K562 (cell line): Measurements from ENCODE around the gene CENPX. TPM values are rescaled to one million over a fixed set of nuclear protein-coding genes. Genes with fewer than 3 reads are reported as not detected.

Experiments
- ATAC-seq: fragments of 200-7000 bp; cut with Tn5 transposase; 3 replicates; pipeline ENCODE4 v1.9.1; 2020; ENCODE audit warnings: moderate library complexity
- BruUV-seq: library from RNA; stranded (reverse); fragments of 400-500 nt; replicated peaks from 2 replicates; lab custom pipeline; 2021; lab: Mats Ljungman, UMichigan
- CTCF ChIA-PET: fragments of 300-600 bp; formaldehyde crosslinking; extraction: SDS; loops from one replicate; lab custom pipeline; 2021; ENCODE audit warnings: low intra/inter-chr PET ratio; lab: Yijun Ruan, JAX
- POLR2A ChIA-PET: fragments of 300-600, 350-650 bp; sonication (Branson Sonifier 250); formaldehyde crosslinking; extraction: SDS; loops from one replicate; lab custom pipeline; 2021; ENCODE audit warnings: antibody characterized with exemption, inconsistent platforms; lab: Yijun Ruan, JAX
- DNase-seq, 4 experiments: peaks; one replicate each; pipeline versions ENCODE4 v3.0.0 to v3.0.0-alpha.2; 2011 to 2018; ENCODE audit warnings: low spot score in 3 of 4, mixed read lengths in 3 of 4; ENCODE audit errors: extremely low read depth in 1 of 4
- FAIRE-seq: peaks from 2 replicates; lab custom pipeline; 2011; peaks lifted over from hg19 to GRCh38; lab: Jason Lieb, UNC
- H2AFZ ChIP-seq: 2 replicates; pipeline ENCODE4 v1.6.0; 2011; ENCODE audit warnings: low read depth, low read length, control low read depth, inconsistent platforms
- H3K27ac ChIP-seq: fragments of 200-600 bp; 3 replicates; pipeline ENCODE4 v1.8.0; 2011; ENCODE audit warnings: low read depth, mild to moderate bottlenecking, control low read depth, inconsistent platforms, low read length, moderate library complexity, mixed read lengths; ENCODE audit errors: extremely low read depth
- H3K27me3 ChIP-seq, 2 experiments: fragments of 300-600 bp in 1 of 2; 2 replicates in 1 of 2; 3 replicates in 1 of 2; pipeline versions ENCODE4 v1.6.0 to v1.8.0; 2011; ENCODE audit warnings: inconsistent platforms in 2 of 2, low read length in 2 of 2, mild to moderate bottlenecking in 1 of 2, mixed read lengths in 1 of 2, moderate library complexity in 1 of 2; ENCODE audit not compliant: control insufficient read depth in 2 of 2, insufficient read depth in 2 of 2
- H3K36me3 ChIP-seq: fragments of 300-600 bp; 3 replicates; pipeline ENCODE4 v1.8.0; 2011; ENCODE audit warnings: mild to moderate bottlenecking, low read length, inconsistent platforms; ENCODE audit not compliant: control insufficient read depth, insufficient read depth
- H3K4me1 ChIP-seq, 2 experiments: fragments of 200-600 bp in 1 of 2; replicated peaks in 1 of 2; 2 replicates in 1 of 2; 3 replicates in 1 of 2; pipeline versions ENCODE4 v1.5.1 to v1.8.0; 2011; ENCODE audit warnings: inconsistent platforms in 2 of 2, low read length in 2 of 2, mild to moderate bottlenecking in 1 of 2, mixed read lengths in 1 of 2, moderate library complexity in 1 of 2; ENCODE audit not compliant: control insufficient read depth in 2 of 2, insufficient read depth in 2 of 2
- H3K4me2 ChIP-seq: 2 replicates; pipeline ENCODE4 v1.6.1; 2011; ENCODE audit warnings: low read length, control low read depth, inconsistent platforms, mixed read lengths; ENCODE audit not compliant: insufficient read depth
- H3K4me3 ChIP-seq: fragments of 200-600 bp; sonication (generic), shearing (Covaris generic); 2 replicates; pipeline ENCODE4 v1.5.1; 2016; ENCODE audit warnings: control low read depth, inconsistent platforms
- H3K79me2 ChIP-seq: fragments of 200-600 bp; 3 replicates; pipeline ENCODE4 v1.8.0; 2011; ENCODE audit warnings: low read length, inconsistent platforms; ENCODE audit not compliant: control insufficient read depth, insufficient read depth
- H3K9ac ChIP-seq, 2 experiments: 2 replicates each; pipeline versions ENCODE4 v1.6.0 to v1.6.1; 2011; ENCODE audit warnings: low read depth in 2 of 2, low read length in 2 of 2, control low read depth in 1 of 2, inconsistent platforms in 1 of 2, mild to moderate bottlenecking in 1 of 2, mixed read lengths in 1 of 2; ENCODE audit not compliant: insufficient read depth in 1 of 2
- H3K9me1 ChIP-seq: one replicate; pipeline ENCODE4 v1.6.0; 2011; ENCODE audit warnings: inconsistent platforms, mild to moderate bottlenecking, low read length, moderate library complexity; ENCODE audit not compliant: control insufficient read depth, insufficient read depth
- H3K9me3 ChIP-seq: replicated peaks from 2 replicates; pipeline ENCODE4 v1.5.1; 2011; ENCODE audit warnings: low read depth, low read length, inconsistent platforms; ENCODE audit not compliant: control insufficient read depth, insufficient read depth
- H4K20me1 ChIP-seq: replicated peaks from 2 replicates; pipeline ENCODE4 v1.6.1; 2011; ENCODE audit warnings: low read length, inconsistent platforms, mixed read lengths; ENCODE audit not compliant: control insufficient read depth, insufficient read depth
- ATF7 ChIP-seq: fragments of 450-650 bp; IDR thresholded peaks from 2 replicates; pipeline ENCODE4 v1.7.1; 2014; ENCODE audit warnings: mild to moderate bottlenecking, moderate library complexity
- CHD4 ChIP-seq: fragments of 200-600 bp; sonication (generic); IDR thresholded peaks from 3 replicates; pipeline ENCODE4 v1.6.1; 2012; ENCODE audit warnings: low read depth, mild to moderate bottlenecking, mixed read lengths, low read length, inconsistent platforms; ENCODE audit not compliant: insufficient read depth, insufficient replicate concordance, poor library complexity, severe bottlenecking
- ELF1 ChIP-seq: fragments of 200-800 bp; sonication (Bioruptor generic); IDR thresholded peaks from 2 replicates; pipeline ENCODE4 v1.6.1; 2016; ENCODE audit warnings: missing genetic modification characterization, missing compliant biosample characterization
- EP400 ChIP-seq: fragments of 450-650 bp; IDR thresholded peaks from 2 replicates; pipeline ENCODE4 v1.6.1; 2017; ENCODE audit warnings: antibody characterized with exemption, mild to moderate bottlenecking, moderate library complexity
- LEF1 ChIP-seq: fragments of 450-650 bp; IDR thresholded peaks from 2 replicates; pipeline ENCODE4 v1.6.1; 2016; ENCODE audit warnings: mild to moderate bottlenecking
- MTF1 ChIP-seq: fragments of 250-450 bp; sonication (Bioruptor Pico); IDR thresholded peaks from 2 replicates; pipeline ENCODE4 v1.9.0; 2021; ENCODE audit warnings: moderate library complexity, mild to moderate bottlenecking, inconsistent platforms, borderline replicate concordance
- NR2C2 ChIP-seq, 2 experiments: fragments of 200-800 bp in 1 of 2; sonication (Bioruptor generic) in 1 of 2; sonication (generic) in 1 of 2; formaldehyde crosslinking in 1 of 2; IDR thresholded peaks; 2 replicates each; pipeline versions ENCODE4 v1.6.1 to v1.8.0; 2016 to 2022; ENCODE audit warnings: mild to moderate bottlenecking in 1 of 2, missing compliant biosample characterization in 1 of 2, missing genetic modification characterization in 1 of 2, missing genetic modification reagents in 1 of 2
- NRF1 ChIP-seq, 2 experiments: fragments of 450-650 bp; IDR thresholded peaks in 1 of 2; conservative IDR thresholded peaks in 1 of 2; 2 replicates each; pipeline ENCODE4 v1.6.1; 2014; ENCODE audit warnings: mild to moderate bottlenecking in 2 of 2
- PCBP1 ChIP-seq: fragments of 200-400 bp; formaldehyde crosslinking; IDR thresholded peaks from 2 replicates; pipeline ENCODE4 v1.6.1; 2018; ENCODE audit warnings: mild to moderate bottlenecking, low read depth, low read length; ENCODE audit not compliant: poor library complexity, severe bottlenecking
- PHF8 ChIP-seq: fragments of 200-600 bp; sonication (generic); IDR thresholded peaks from 2 replicates; pipeline ENCODE4 v1.6.1; 2012; ENCODE audit warnings: mixed run types, mild to moderate bottlenecking, inconsistent platforms, low read length, moderate library complexity, borderline replicate concordance
- SIN3B ChIP-seq: fragments of 450-650 bp; IDR thresholded peaks from 2 replicates; pipeline ENCODE4 v1.6.1; 2017; ENCODE audit warnings: low read depth, mild to moderate bottlenecking, moderate library complexity
- TOE1 ChIP-seq, 2 experiments: fragments of 450-650 bp in 1 of 2; sonication (generic) in 1 of 2; formaldehyde crosslinking in 1 of 2; IDR thresholded peaks; 2 replicates each; pipeline versions ENCODE4 v1.7.1 to v1.8.0; 2016 to 2022; ENCODE audit warnings: borderline replicate concordance in 2 of 2, mild to moderate bottlenecking in 2 of 2, antibody characterized with exemption in 1 of 2, inconsistent platforms in 1 of 2, low read depth in 1 of 2, missing genetic modification reagents in 1 of 2, moderate library complexity in 1 of 2
- ZBTB33 ChIP-seq: sonication (generic); formaldehyde crosslinking; IDR thresholded peaks from 2 replicates; pipeline ENCODE4 v1.8.1; 2023; ENCODE audit warnings: mild to moderate bottlenecking, missing genetic modification reagents
- ZNF24 ChIP-seq: fragments of 450-650 bp; IDR thresholded peaks from 2 replicates; pipeline ENCODE4 v1.6.1; 2016
- ZNF263 ChIP-seq: sonication (generic); formaldehyde crosslinking; IDR thresholded peaks from 2 replicates; pipeline ENCODE4 v1.8.0; 2022; ENCODE audit warnings: mild to moderate bottlenecking, missing genetic modification reagents, borderline replicate concordance
- ZNF76 ChIP-seq: fragments of 250-450 bp; sonication (Bioruptor Pico); IDR thresholded peaks from 2 replicates; pipeline ENCODE4 v1.4.0; 2020; ENCODE audit warnings: mild to moderate bottlenecking, moderate library complexity, borderline replicate concordance
- ZNF830 ChIP-seq: fragments of 250-450 bp; sonication (Bioruptor Pico); IDR thresholded peaks from 2 replicates; pipeline ENCODE4 v1.5.0; 2021; ENCODE audit warnings: mild to moderate bottlenecking
- WGBS: fragments of 100-300 bp; shearing (Covaris generic); methylation state at CpG from one replicate; pipeline ENCODE4 v1.1.6; 2016; ENCODE audit warnings: low coverage, mixed read lengths; ENCODE audit not compliant: insufficient coverage; ENCODE audit errors: missing lambda C conversion rate; 5-methylcytosine and 5-hydroxymethylcytosine counted together
- in situ Hi-C: fragments of 300-500 bp; cut with MboI; formaldehyde crosslinking; loops from 4 replicates; pipeline ENCODE4 v1.15.0; 2018; ENCODE audit warnings: inconsistent platforms, mixed read lengths
- intact Hi-C: fragments of 100-400 bp; cut with micrococcal nuclease; formaldehyde crosslinking; loops from 2 replicates; pipeline ENCODE4 v1.14.2; 2022
- polyA plus RNA-seq, 8 experiments: library from polyadenylated mRNA; depleted of rRNA in 4 of 8; stranded (reverse) in 5 of 8; unstranded in 3 of 8; fragments of >200 nt; fragmentation: Nextera tagmentation in 2 of 8; fragmentation: Illumina TruSeq in 1 of 8; extraction: Ambion mirVana in 2 of 8; extraction: Trizol in 1 of 8; gene quantifications; 2 replicates each; pipeline versions ENCODE4 v1.2.1 to v1.2.3, GENCODE V29; 2011 to 2014; ENCODE audit warnings: inconsistent platforms in 1 of 8, missing spikeins in 1 of 8
- total RNA-seq, 7 experiments: library from RNA; depleted of rRNA in 6 of 7; stranded (reverse); fragments of >200 nt in 6 of 7; fragmentation: Illumina TruSeq in 2 of 7; extraction: Trizol in 2 of 7; gene quantifications; 2 replicates each; pipeline versions ENCODE4 v1.2.1 to v1.2.3, GENCODE V29; 2011 to 2021; ENCODE audit warnings: low replicate concordance in 1 of 7

CENPX gene
- total and polyA plus RNA-seq, 9 of the 15 experiments (the other 6 are each of a cell fraction or from before 2014, with no cell fraction given), result 32.7 to 352 (median 127) TPM

GRCh38 chr17:82030470-82031302, 8.0 kb upstream of the CENPX start:
- Histone ChIP-seq H3K9me1 (peaks cover 2% of the 10 kb centered on the region), H3K36me3 (peaks cover 29% of the 10 kb centered on the region; the same call in 2 of the 3 replicates), H2AFZ (peak overlapping the region; percentile 92), H3K9ac (peak overlapping the region; percentile 57 to 88), H3K27me3 (no peaks in the 10 kb centered on the region), H4K20me1 (peaks cover 5% of the 10 kb centered on the region; the same call in 1 of the 2 replicates), H3K4me1 (peaks cover 17 to 87% of the 10 kb centered on the region in 2 experiments), H3K79me2 (peaks cover 24% of the 10 kb centered on the region), H3K4me3 (peak overlapping the region; percentile 74), H3K27ac (peak overlapping the region; percentile 78; the same call in 2 of the 3 replicates), H3K4me2 (peak overlapping the region; percentile 59), H3K9me3 (no peaks in the 10 kb centered on the region)
- intact Hi-C loops, result loop anchor here (1.0 to 10.0 kb wide), 4 partner anchors 7 to 314 kb away; partner anchors contain the start of genes FASN and LRRC45
- under 1% methylated on average over 64 of the region's 94 CpGs for WGBS
- in situ Hi-C loops, result loop anchor here (5.0 kb wide), 1 partner anchor 127 kb away; no protein-coding TSS in a partner anchor
- BruUV-seq, result no TSS peak
- peak; percentile 94 for FAIRE-seq
- ATAC-seq, result peak; percentile 80
- ChIA-PET POLR2A (interaction anchor here (0.6 to 1.4 kb wide), 10 partner anchors 23 to 241 kb away, joined by 3 to 9 read pairs (median 3); no protein-coding TSS in a partner anchor), CTCF (interaction anchor here (0.6 to 2.4 kb wide), 7 partner anchors 12 to 751 kb away, joined by 3 to 27 read pairs (median 3); partner anchors contain the start of gene FASN)
- DNase-seq, result peak; percentile 70 to 92 (median 76)
- TF ChIP-seq NR2C2 (CRISPR knock-in tag; IDR thresholded peaks at IDR 0.05), result peak; percentile 22; the same call in 1 of the 2 replicates
- no peak; the same call in 1 of the 2 replicates for TF ChIP-seq NR2C2 (tag; IDR thresholded peaks at IDR 0.05)
- peak; percentile 39; the same call in 1 of the 2 replicates for TF ChIP-seq TOE1 (IDR thresholded peaks at IDR 0.05; ENCODE audit: borderline replicate concordance)
- TF ChIP-seq TOE1 (CRISPR knock-in tag; IDR thresholded peaks at IDR 0.05; ENCODE audit: borderline replicate concordance, low read depth), result no peak
- peak; percentile 35; the same call in 1 of the 2 replicates for TF ChIP-seq PHF8
- TF ChIP-seq ZNF830 (CRISPR knock-in tag), result no peak
- TF ChIP-seq PCBP1, result peak; percentile 30
- peak; percentile 91 for TF ChIP-seq ZBTB33 (CRISPR knock-in tag)
- peak; percentile 48; the same call in 1 of the 2 replicates for TF ChIP-seq SIN3B
- 0 out of 2 replicates have a peak, but pooled peaks have one; percentile 21 for TF ChIP-seq LEF1
- TF ChIP-seq ZNF263 (CRISPR knock-in tag), result peak; percentile 54; the same call in 1 of the 2 replicates
- peak; percentile 42; the same call in 1 of the 2 replicates for TF ChIP-seq ATF7
- no peak for TF ChIP-seq MTF1 (CRISPR knock-in tag)
- no peak for TF ChIP-seq CHD4
- TF ChIP-seq ZNF76 (CRISPR knock-in tag), result 0 out of 2 replicates have a peak, but pooled peaks have one; percentile 34
- TF ChIP-seq ZNF24, result peak; percentile 34; the same call in 1 of the 2 replicates
- peak; percentile 26; the same call in 1 of the 2 replicates for TF ChIP-seq ELF1 (tag)
- peak; percentile 81 to 82 for TF ChIP-seq NRF1 (conservative IDR thresholded peaks at IDR 0.05 in 1 of 2, IDR thresholded peaks at IDR 0.05 in 1 of 2)
- peak; percentile 77; the same call in 1 of the 2 replicates for TF ChIP-seq EP400
